IPS-NIHi7 (cell line): ENCODE data around the gene USP12.

Source experiments
- DNase-seq: peaks from one replicate; pipeline ENCODE4 v3.0.0; 2012; ENCODE audit warnings: mixed read lengths; ENCODE audit errors: extremely low spot score

USP12 gene

GRCh38 chr13:27183561-27184147 is 12.0 kb upstream of the USP12 start:
- no peak for DNase-seq

- DNase-seq = no peak
These were observed 11.4 kb upstream of the USP12 start for GRCh38 chr13:27182844-27183497.

- DNase-seq = no peak
These were observed 10.4 kb upstream of the USP12 start for GRCh38 chr13:27182054-27182453.

GRCh38 chr13:27177852-27178251 is 6.2 kb upstream of the USP12 start:
- DNase-seq = peak; percentile 82

GRCh38 chr13:27176470-27177410 is 5.1 kb upstream of the USP12 start:
- DNase-seq = no peak

GRCh38 chr13:27174766-27175455 is 3.3 kb upstream of the USP12 start:
- DNase-seq = no peak

GRCh38 chr13:27172495-27172842 is 858 bp upstream of the USP12 start:
- DNase-seq = no peak

- peak; percentile 93 for DNase-seq
These were observed 350 bp upstream of the USP12 start for GRCh38 chr13:27171827-27172494.

- DNase-seq = peak; percentile 75
These were observed 931 bp downstream of the USP12 start for GRCh38 chr13:27170516-27171243.

- no peak for DNase-seq
These were observed 1.4 kb downstream of the USP12 start for GRCh38 chr13:27170221-27170515.

- DNase-seq = no peak
These were observed 2.5 kb downstream of the USP12 start for GRCh38 chr13:27168906-27169657.

GRCh38 chr13:27168086-27168485 is 3.5 kb downstream of the USP12 start:
- no peak for DNase-seq

- DNase-seq = no peak
These were observed 5.3 kb downstream of the USP12 start for GRCh38 chr13:27166313-27166712.

- DNase-seq = no peak
These were observed 9.6 kb downstream of the USP12 start for GRCh38 chr13:27161980-27162379.

GRCh38 chr13:27161423-27161822 is 10.2 kb downstream of the USP12 start:
- no peak for DNase-seq

GRCh38 chr13:27160657-27161295 is 10.8 kb downstream of the USP12 start:
- DNase-seq = no peak

GRCh38 chr13:27159806-27160563 is 11.6 kb downstream of the USP12 start:
- DNase-seq = no peak

- no peak for DNase-seq
These were observed 13.3 kb downstream of the USP12 start for GRCh38 chr13:27158335-27158734.
